CD4-positive, alpha-beta T cell treated with Interleukin-4 for 1 hour (primary cell): ENCODE measurements around the gene NYNRIN.
"Not testable (repeated sequence)": the region's sequence is repeated elsewhere in the genome, so short reads cannot be mapped to it uniquely, and the experiment has no call there.

ENCODE experiments used
- DNase-seq, 2 donors: peaks; one replicate each; pipeline ENCODE4 v3.0.0-alpha.2; 2020 to 2022

NYNRIN gene

GRCh38 chr14:24398653-24399446 is at the start of gene NYNRIN:
Gene NYNRIN (plus strand): TSS chr14:24399003. CDS start chr14:24399247, 244 bp downstream.
- DNase-seq = peak in 1 of 2 donors; percentile 23

GRCh38 chr14:24349742-24350141 is 49.1 kb upstream of the NYNRIN start:
- DNase-seq = no peak

GRCh38 chr14:24351517-24351916 is 47.3 kb upstream of the NYNRIN start:
- no peak for DNase-seq

- DNase-seq = no peak
Measured at GRCh38 chr14:24353559-24354481, 45.0 kb upstream of the NYNRIN start.

GRCh38 chr14:24354482-24354825 is 44.3 kb upstream of the NYNRIN start:
- not testable (repeated sequence) for DNase-seq

GRCh38 chr14:24355009-24355408 is 43.8 kb upstream of the NYNRIN start:
- no peak for DNase-seq

- no peak for DNase-seq
Measured at GRCh38 chr14:24356208-24356607, 42.6 kb upstream of the NYNRIN start.

- DNase-seq = no peak
Measured at GRCh38 chr14:24360281-24360680, 38.5 kb upstream of the NYNRIN start.

- DNase-seq = no peak
Measured at GRCh38 chr14:24361326-24361725, 37.5 kb upstream of the NYNRIN start.

- no peak for DNase-seq
Measured at GRCh38 chr14:24362241-24362960, 36.4 kb upstream of the NYNRIN start.

- DNase-seq = no peak
Measured at GRCh38 chr14:24363401-24363800, 35.4 kb upstream of the NYNRIN start.

- no peak for DNase-seq
Measured at GRCh38 chr14:24364841-24365240, 34.0 kb upstream of the NYNRIN start.

GRCh38 chr14:24365600-24366412 is 33.0 kb upstream of the NYNRIN start:
- DNase-seq = peak; percentile 63 to 83

- DNase-seq = no peak
Measured at GRCh38 chr14:24366413-24366720, 32.4 kb upstream of the NYNRIN start.

GRCh38 chr14:24366721-24367513 is 31.9 kb upstream of the NYNRIN start:
- peak; percentile 14 to 79 for DNase-seq

GRCh38 chr14:24367514-24368211 is 31.1 kb upstream of the NYNRIN start, which contains the start of gene NFATC4:
Gene NFATC4 (plus strand): TSS chr14:24368184. CDS start chr14:24368341, 157 bp downstream.
- no peak for DNase-seq

- no peak for DNase-seq
Measured at GRCh38 chr14:24368212-24368561, 30.6 kb upstream of the NYNRIN start.

GRCh38 chr14:24368562-24369252 is 30.1 kb upstream of the NYNRIN start:
- peak; percentile 29 to 60 for DNase-seq

- no peak for DNase-seq
Measured at GRCh38 chr14:24369463-24369862, 29.3 kb upstream of the NYNRIN start.
